Measurements from ENCODE around the gene TPM1.

DNA sequence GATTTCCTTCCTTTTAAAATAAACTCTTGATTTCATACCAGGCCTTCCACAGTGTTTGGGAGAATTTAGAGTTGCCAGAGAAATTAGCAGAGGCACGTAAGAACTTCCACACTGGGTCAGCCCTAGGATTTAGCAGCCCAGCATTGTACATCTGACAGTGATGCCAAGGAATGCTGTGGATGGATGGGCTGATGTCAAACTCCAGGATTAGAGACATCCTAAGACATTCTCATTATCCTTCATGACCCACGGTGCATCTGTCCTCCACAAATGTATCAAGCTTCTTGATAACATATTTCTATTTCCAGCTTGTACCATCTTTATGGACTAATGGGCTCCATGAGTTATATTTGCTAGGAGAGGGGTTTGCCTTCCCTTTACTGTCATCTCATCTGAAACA, 8.0 kb upstream of the TPM1 start:
- TF ChIP-seq, protein P1, sequence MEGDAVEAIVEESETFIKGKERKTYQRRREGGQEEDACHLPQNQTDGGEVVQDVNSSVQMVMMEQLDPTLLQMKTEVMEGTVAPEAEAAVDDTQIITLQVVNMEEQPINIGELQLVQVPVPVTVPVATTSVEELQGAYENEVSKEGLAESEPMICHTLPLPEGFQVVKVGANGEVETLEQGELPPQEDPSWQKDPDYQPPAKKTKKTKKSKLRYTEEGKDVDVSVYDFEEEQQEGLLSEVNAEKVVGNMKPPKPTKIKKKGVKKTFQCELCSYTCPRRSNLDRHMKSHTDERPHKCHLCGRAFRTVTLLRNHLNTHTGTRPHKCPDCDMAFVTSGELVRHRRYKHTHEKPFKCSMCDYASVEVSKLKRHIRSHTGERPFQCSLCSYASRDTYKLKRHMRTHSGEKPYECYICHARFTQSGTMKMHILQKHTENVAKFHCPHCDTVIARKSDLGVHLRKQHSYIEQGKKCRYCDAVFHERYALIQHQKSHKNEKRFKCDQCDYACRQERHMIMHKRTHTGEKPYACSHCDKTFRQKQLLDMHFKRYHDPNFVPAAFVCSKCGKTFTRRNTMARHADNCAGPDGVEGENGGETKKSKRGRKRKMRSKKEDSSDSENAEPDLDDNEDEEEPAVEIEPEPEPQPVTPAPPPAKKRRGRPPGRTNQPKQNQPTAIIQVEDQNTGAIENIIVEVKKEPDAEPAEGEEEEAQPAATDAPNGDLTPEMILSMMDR (IDR thresholded peaks at IDR 0.05): no peak
- TF ChIP-seq POLR2A (IDR thresholded peaks at IDR 0.05): no peak

Measured in breast epithelium (tissue), 3 donors.